Activated T-helper 2 cell treated with anti-CD3 and anti-CD28 coated beads, Interferon-gamma antibody, Interleukin-2, Interleukin-4, amounts not matched to agents 10 μg/mL and 5 μg/mL and 100 μg/mL, durations not matched to agents 14 hours and 24 hours and 36 hours (primary cell): ENCODE results near the gene OR4P4. TPM values are rescaled to one million over a fixed set of nuclear protein-coding genes. Genes with fewer than 3 reads are reported as not detected.

Experiments
- DNase-seq: peaks from one replicate; pipeline ENCODE4 v3.0.0; 2021; ENCODE audit warnings: low spot score
- H3K27ac Mint-ChIP-seq: one replicate; pipeline ENCODE4 v1.8.0; 2021; ENCODE audit warnings: mixed read lengths
- H3K27me3 Mint-ChIP-seq: one replicate; pipeline ENCODE4 v1.8.0; 2021; ENCODE audit warnings: low read depth, mixed read lengths
- H3K36me3 Mint-ChIP-seq: one replicate; pipeline ENCODE4 v1.8.0; 2021; ENCODE audit warnings: low read depth, mixed read lengths
- H3K4me1 Mint-ChIP-seq: one replicate; pipeline ENCODE4 v1.8.0; 2021; ENCODE audit warnings: low read depth, mixed read lengths
- H3K4me3 Mint-ChIP-seq: one replicate; pipeline ENCODE4 v1.8.0; 2021; ENCODE audit warnings: low read depth, mild to moderate bottlenecking, moderate library complexity, mixed read lengths
- H3K9me3 Mint-ChIP-seq: one replicate; pipeline ENCODE4 v1.8.0; 2021; ENCODE audit warnings: mixed read lengths
- intact Hi-C: fragments of 100-400 bp; cut with micrococcal nuclease; formaldehyde crosslinking; loops from one replicate; pipeline ENCODE4 v1.15.1; 2023
- total RNA-seq: library from RNA; stranded (reverse); gene quantifications from 2 replicates; pipeline ENCODE4 v1.2.3, GENCODE V29; 2022

The OR4P4 gene
- total RNA-seq: not detected in 2 replicates

GRCh38 chr11:55634813-55635212 is at the start of gene OR4P4:
Gene OR4P4 (plus strand): TSS chr11:55635113.
- intact Hi-C loops: no loop called here
- Mint-ChIP-seq H3K27me3 (no peaks in the 10 kb centered on the region), H3K9me3 (peaks cover 56% of the 10 kb centered on the region), H3K4me3 (no peak within 1 kb of the TSS), H3K4me1 (no peaks in the 10 kb centered on the region), H3K27ac (no peak within 1 kb of the TSS), H3K36me3 (no peaks in the 10 kb centered on the region)
- no peak for DNase-seq

GRCh38 chr11:55607545-55607944 is 27.4 kb upstream of the OR4P4 start, which contains the start of gene OR4C11:
Gene OR4C11 (minus strand): TSS chr11:55607645. CDS start chr11:55604373, 3,272 bp downstream.
- no peaks in the 10 kb centered on the region for H3K4me1 Mint-ChIP-seq
- H3K9me3 Mint-ChIP-seq: peaks cover 55% of the 10 kb centered on the region
- no peaks in the 10 kb centered on the region for H3K27me3 Mint-ChIP-seq
- intact Hi-C loops: no loop called here
- H3K27ac Mint-ChIP-seq: no peak within 1 kb of the TSS
- H3K36me3 Mint-ChIP-seq: no peaks in the 10 kb centered on the region
- H3K4me3 Mint-ChIP-seq: no peak within 1 kb of the TSS
- DNase-seq: no peak

DNA sequence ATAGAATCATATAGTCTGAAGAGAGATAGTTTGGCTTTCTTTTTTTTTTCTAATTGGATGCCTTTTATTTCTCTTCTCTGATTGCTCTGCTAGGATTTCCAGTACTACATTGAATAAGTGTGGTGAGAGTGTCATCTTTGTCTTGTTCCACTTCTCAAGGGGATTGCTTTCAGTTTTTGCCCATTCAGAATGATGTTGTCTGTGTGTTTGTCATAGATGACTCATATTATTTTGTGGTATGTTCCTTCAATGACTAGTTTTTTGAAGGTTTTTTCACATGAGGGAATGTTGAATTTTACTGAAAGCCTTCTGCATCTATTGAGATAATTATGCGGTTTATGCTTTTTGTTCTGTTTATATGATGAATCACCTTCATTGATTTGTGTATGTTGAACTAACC is 10.4 kb upstream of the OR4P4 start:
- Mint-ChIP-seq H3K36me3 (no peaks in the 10 kb centered on the region), H3K4me1 (no peaks in the 10 kb centered on the region), H3K27ac (no peak overlapping the region), H3K4me3 (no peak overlapping the region), H3K9me3 (peaks cover 79% of the 10 kb centered on the region), H3K27me3 (no peaks in the 10 kb centered on the region)
- DNase-seq: no peak
- intact Hi-C loops: no loop called here

DNA sequence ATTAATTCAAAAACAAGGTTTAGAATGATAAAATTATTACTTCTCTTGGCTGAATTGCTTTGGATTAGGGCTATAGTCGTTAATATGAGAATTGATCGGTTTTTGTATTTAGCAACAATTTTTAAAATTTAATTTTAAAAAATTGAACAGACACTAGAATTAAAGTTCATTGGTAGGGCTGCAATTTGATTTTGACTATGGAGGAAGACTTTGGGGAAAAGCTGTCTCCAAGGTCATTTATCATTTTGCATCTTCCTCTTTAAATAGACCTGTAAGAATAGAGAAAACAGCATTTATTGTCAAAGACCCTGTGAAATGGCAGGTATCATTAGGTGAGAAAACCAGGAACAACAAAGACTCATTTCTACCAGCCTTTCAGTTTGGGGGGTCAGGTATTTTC is 13.1 kb downstream of the OR4P4 start, which contains the start of gene OR4S2:
Gene OR4S2, plus strand, starts transcription at position 301 of the 400 bp plus-strand sequence. CDS start 2,577 bp downstream, outside the sequence.
- no peaks in the 10 kb centered on the region for H3K27me3 Mint-ChIP-seq
- no peaks in the 10 kb centered on the region for H3K4me1 Mint-ChIP-seq
- no peak within 1 kb of the TSS for H3K4me3 Mint-ChIP-seq
- intact Hi-C loops: no loop called here
- no peak for DNase-seq
- no peaks in the 10 kb centered on the region for H3K36me3 Mint-ChIP-seq
- no peak within 1 kb of the TSS for H3K27ac Mint-ChIP-seq
- H3K9me3 Mint-ChIP-seq: peaks cover 69% of the 10 kb centered on the region

- Mint-ChIP-seq H3K36me3 (no peaks in the 10 kb centered on the region), H3K27me3 (no peaks in the 10 kb centered on the region)
Measured at GRCh38 chr11:55652560-55652959, 17.6 kb downstream of the OR4P4 start.

DNA sequence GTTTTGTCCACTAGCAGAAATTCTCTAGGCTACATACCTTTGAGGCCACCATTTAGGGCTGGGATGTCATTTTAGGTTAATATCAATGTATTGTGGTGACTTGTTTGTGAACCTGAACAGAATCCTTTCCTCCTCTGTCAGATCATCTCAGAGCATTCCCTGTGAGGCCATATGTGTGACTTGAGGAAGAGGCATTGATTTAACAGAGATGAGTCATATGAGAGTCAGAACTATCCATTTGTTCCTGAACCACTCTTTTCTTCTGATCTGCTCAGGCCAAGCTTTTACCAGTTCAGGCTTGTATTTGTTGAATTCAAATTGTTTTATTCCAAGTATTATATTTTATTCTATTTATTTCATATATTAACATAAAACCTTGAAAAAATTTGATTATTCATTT is 20.2 kb downstream of the OR4P4 start:
- no peaks in the 10 kb centered on the region for H3K4me1 Mint-ChIP-seq
- no peaks in the 10 kb centered on the region for H3K27me3 Mint-ChIP-seq
- DNase-seq: no peak
- intact Hi-C loops: no loop called here
- no peak overlapping the region for H3K27ac Mint-ChIP-seq
- H3K36me3 Mint-ChIP-seq: no peaks in the 10 kb centered on the region
- peaks cover 53% of the 10 kb centered on the region for H3K9me3 Mint-ChIP-seq
- no peak overlapping the region for H3K4me3 Mint-ChIP-seq

More at GRCh38 chr11:55652560-55652959, 17.6 kb downstream of the OR4P4 start:
- intact Hi-C loops: no loop called here
- Mint-ChIP-seq H3K9me3 (peaks cover 66% of the 10 kb centered on the region), H3K4me1 (no peaks in the 10 kb centered on the region), H3K27ac (no peak overlapping the region), H3K4me3 (no peak overlapping the region)
- DNase-seq: no peak

DNA sequence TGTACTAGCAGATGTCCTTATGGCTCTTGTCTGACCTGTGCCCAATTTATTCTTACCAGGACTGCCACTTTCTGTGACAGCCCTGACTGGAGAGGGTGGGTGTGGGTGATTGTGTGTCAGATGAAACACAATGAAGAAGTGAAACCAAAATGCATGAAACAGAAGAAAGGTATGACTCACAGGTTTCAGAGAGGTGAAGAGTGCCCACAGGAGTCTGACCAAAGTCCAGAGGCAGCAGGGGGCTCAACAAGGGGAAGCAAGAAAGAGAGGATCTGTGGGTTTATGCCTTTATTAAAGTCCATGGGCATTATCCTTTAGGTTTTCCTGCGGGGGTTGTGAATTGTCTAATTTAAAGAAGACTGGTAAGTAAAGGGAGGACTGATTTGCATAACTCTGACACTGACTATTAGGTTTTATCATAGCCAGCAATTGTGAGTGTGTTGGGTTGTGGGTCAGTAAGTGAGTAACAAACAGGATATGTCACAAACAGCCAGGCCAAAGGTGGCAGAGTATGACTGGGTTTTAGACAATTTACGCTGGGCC is 23.2 kb downstream of the OR4P4 start:
- H3K27ac Mint-ChIP-seq: no peak overlapping the region
- peaks cover 39% of the 10 kb centered on the region for H3K9me3 Mint-ChIP-seq
- intact Hi-C loops: no loop called here
- H3K4me3 Mint-ChIP-seq: no peak overlapping the region
- DNase-seq: no peak
- H3K4me1 Mint-ChIP-seq: no peaks in the 10 kb centered on the region
- H3K27me3 Mint-ChIP-seq: no peaks in the 10 kb centered on the region
- no peaks in the 10 kb centered on the region for H3K36me3 Mint-ChIP-seq

GRCh38 chr11:55658608-55659007 is 23.7 kb downstream of the OR4P4 start:
- Mint-ChIP-seq H3K27ac (no peak overlapping the region), H3K4me1 (no peaks in the 10 kb centered on the region), H3K9me3 (peaks cover 38% of the 10 kb centered on the region), H3K36me3 (no peaks in the 10 kb centered on the region), H3K4me3 (no peak overlapping the region), H3K27me3 (no peaks in the 10 kb centered on the region)
- DNase-seq: no peak
- intact Hi-C loops: no loop called here

GRCh38 chr11:55661901-55662300 is 27.0 kb downstream of the OR4P4 start, which contains the start of gene OR4C6:
Gene OR4C6 (plus strand): TSS chr11:55662201. CDS start chr11:55665167, 2,966 bp downstream.
- Mint-ChIP-seq H3K27ac (no peak within 1 kb of the TSS), H3K36me3 (no peaks in the 10 kb centered on the region), H3K4me1 (no peaks in the 10 kb centered on the region), H3K27me3 (no peaks in the 10 kb centered on the region), H3K4me3 (no peak within 1 kb of the TSS), H3K9me3 (peaks cover 37% of the 10 kb centered on the region)
- no peak for DNase-seq
- intact Hi-C loops: no loop called here

DNA sequence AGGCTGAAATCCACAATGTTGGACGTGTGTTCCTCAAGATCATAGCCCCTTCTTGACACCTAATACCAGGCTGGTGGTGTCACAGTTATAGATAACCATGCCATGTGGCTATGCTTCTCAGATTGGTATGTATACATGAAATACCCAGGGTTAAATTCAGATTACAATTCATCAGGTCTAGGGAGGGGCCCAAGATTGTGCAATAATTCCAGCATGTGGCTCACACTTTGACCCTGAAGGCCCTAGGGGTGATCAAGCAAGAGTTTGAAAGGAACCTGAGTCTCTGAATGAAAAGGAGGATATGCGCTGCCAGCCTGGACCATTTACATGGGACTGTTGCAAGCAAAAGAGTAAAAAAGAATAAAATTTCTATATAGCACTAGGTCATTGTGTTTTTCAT is 34.5 kb downstream of the OR4P4 start:
- Mint-ChIP-seq H3K4me3 (no peak overlapping the region), H3K9me3 (peaks cover 23% of the 10 kb centered on the region), H3K4me1 (no peaks in the 10 kb centered on the region), H3K27me3 (no peaks in the 10 kb centered on the region), H3K27ac (no peak overlapping the region), H3K36me3 (no peaks in the 10 kb centered on the region)
- intact Hi-C loops: no loop called here
- no peak for DNase-seq

- Mint-ChIP-seq H3K36me3 (no peaks in the 10 kb centered on the region), H3K27me3 (no peaks in the 10 kb centered on the region), H3K4me3 (no peak overlapping the region), H3K4me1 (no peaks in the 10 kb centered on the region), H3K9me3 (peaks cover 23% of the 10 kb centered on the region), H3K27ac (no peak overlapping the region)
- intact Hi-C loops: no loop called here
- no peak for DNase-seq
Measured at GRCh38 chr11:55673860-55674259, 38.9 kb downstream of the OR4P4 start.
